ENCODE data around the gene MCF2L.

Gene MCF2L

DNA sequence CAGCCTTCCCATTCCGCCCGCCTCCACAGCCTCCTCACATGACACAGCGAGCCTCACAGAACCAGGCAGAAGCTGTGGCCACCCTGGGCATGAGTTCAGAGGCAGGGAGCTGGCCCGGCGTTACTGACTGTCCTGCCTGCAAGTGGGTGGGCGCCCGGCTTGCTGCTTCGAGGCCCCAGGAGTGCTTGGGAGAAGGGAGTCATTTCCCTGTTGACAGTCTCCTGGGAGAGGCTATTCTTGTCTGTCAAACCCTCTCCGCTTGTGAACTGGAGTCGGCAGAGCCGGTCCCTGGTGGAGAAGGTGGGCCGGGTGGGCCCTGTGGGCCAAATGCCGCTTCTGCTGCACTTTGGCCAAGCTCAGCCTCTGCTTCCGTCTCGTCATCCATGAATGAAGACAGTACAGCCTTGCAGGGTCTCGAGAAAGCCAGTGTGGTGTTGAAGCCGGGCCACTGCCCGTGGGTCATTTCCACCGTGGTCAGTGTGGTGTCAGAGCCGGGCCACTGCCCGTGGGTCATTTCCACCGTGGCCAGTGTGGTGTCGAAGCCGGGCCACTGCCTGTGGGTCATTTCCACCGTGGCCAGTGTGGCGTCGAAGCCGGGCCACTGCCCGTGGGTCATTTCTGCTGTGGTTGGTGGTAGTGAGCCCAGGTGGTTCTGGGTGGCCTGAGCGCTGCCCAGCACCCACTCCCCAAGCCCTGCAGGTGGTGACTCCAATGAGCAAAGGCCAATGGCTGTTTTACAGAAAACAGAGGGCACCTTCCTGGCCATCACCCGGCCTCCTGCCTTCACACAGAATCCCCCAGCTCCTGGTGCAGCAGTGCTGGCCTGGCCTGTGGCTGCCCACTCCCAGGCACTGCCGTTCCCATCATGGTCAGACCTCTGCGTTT, 123.1 kb downstream of the MCF2L start:
- no peak overlapping the region for H3K4me3 ChIP-seq (ENCODE audit: low read depth, low read length)
- no peak for DNase-seq (ENCODE audit: low read depth)
- TF ChIP-seq, protein P1, sequence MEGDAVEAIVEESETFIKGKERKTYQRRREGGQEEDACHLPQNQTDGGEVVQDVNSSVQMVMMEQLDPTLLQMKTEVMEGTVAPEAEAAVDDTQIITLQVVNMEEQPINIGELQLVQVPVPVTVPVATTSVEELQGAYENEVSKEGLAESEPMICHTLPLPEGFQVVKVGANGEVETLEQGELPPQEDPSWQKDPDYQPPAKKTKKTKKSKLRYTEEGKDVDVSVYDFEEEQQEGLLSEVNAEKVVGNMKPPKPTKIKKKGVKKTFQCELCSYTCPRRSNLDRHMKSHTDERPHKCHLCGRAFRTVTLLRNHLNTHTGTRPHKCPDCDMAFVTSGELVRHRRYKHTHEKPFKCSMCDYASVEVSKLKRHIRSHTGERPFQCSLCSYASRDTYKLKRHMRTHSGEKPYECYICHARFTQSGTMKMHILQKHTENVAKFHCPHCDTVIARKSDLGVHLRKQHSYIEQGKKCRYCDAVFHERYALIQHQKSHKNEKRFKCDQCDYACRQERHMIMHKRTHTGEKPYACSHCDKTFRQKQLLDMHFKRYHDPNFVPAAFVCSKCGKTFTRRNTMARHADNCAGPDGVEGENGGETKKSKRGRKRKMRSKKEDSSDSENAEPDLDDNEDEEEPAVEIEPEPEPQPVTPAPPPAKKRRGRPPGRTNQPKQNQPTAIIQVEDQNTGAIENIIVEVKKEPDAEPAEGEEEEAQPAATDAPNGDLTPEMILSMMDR (IDR thresholded peaks at IDR 0.05; ENCODE audit: low read depth, low read length, missing control alignments), result no peak

GRCh38 chr13:113092776-113093579, 124.0 kb downstream of the MCF2L start:
- TF ChIP-seq, protein P1 (IDR thresholded peaks at IDR 0.05; ENCODE audit: low read depth, low read length, missing control alignments), result no peak
- no peak for DNase-seq (ENCODE audit: low read depth)
- H3K4me3 ChIP-seq (ENCODE audit: low read depth, low read length), result no peak overlapping the region

- no peak for DNase-seq (ENCODE audit: low read depth)
- TF ChIP-seq, protein P1 (IDR thresholded peaks at IDR 0.05; ENCODE audit: low read depth, low read length, missing control alignments), result no peak
These were observed 124.8 kb downstream of the MCF2L start for GRCh38 chr13:113093580-113094409.

DNA sequence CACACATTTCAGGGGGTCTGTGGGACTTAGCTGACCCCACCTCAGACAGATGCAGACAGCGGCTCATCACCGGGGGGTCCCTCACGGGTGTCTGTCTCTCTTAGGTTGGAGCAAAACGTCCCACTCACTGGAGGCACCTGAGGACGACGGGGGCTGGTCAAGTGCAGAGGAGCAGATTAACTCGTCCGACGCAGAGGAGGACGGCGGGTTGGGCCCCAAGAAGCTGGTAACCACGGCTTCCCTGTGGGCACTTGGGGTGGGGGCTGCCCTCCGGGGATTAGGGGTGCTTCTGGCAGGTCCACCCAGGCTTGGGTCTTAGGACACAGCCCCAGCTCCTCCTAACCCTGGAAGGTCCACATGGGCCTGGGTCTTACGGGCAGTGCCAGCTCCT, 125.4 kb downstream of the MCF2L start:
- H3K4me3 ChIP-seq (ENCODE audit: low read depth, low read length), result no peak overlapping the region
- TF ChIP-seq, protein P1 (IDR thresholded peaks at IDR 0.05; ENCODE audit: low read depth, low read length, missing control alignments), result no peak
- DNase-seq (ENCODE audit: low read depth), result no peak

More at GRCh38 chr13:113093580-113094409, 124.8 kb downstream of the MCF2L start:
- H3K4me3 ChIP-seq (ENCODE audit: low read depth, low read length), result no peak overlapping the region

DNA sequence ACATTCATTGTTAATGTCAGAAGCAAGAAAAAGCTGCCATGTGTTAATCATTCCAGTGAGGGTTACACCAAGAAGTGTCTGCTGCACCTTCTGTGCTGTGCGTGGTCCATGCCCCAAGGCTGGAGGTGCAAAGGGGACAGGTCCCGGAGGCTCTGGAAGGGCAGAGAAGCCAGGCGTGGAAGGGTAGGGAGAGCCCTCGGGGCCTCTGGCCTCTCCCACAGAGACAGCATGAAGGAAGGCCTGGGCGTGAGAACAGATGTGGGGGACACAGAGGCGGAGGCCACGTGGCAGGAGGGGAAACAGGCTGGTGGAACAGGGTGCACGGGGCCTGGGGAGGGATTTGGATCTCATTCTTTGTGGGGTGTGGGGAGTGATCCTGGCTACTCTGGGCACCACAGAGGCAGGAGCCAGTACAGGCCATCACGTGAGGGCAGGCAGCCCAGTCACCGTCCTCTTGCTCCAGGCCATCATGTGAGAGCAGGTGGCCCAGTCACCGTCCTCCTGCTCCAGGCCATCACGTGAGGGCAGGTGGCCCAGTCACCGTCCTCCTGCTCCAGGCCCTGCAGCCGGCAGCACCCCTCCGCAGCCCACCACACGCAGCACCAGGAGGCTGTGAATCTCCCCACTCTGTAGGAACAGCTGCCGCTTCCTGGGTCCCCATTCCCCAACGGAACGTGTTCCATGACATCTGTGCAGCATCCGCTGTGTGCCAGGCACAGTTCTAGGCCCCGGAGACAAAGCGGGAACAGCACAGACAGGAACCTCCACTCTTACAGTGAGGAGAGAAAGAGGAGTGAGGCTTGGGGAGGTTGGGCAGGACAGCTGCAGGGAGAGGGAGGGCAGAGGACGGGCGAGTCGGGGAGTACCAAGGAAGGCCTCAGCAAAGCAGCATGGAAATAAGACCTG, 126.4 kb downstream of the MCF2L start:
- TF ChIP-seq, protein P1 (IDR thresholded peaks at IDR 0.05; ENCODE audit: low read depth, low read length, missing control alignments), result no peak
- no peak overlapping the region for H3K4me3 ChIP-seq (ENCODE audit: low read depth, low read length)
- DNase-seq (ENCODE audit: low read depth), result no peak

Measured in GM12864 (cell line).